GM18508 (cell line): ENCODE measurements around the gene IPO13.

ENCODE experiments used
- ATAC-seq: cut with Tn5 transposase; IDR thresholded peaks from one replicate; pipeline ENCODE4 v1.9.1; 2021; ENCODE audit warnings: moderate number of reproducible peaks; ENCODE audit not compliant: insufficient read depth, unreplicated experiment

Gene IPO13

GRCh38 chr1:43982241-43982640 lies 35.5 kb downstream of the IPO13 start:
- ATAC-seq, result no peak

- ATAC-seq, result no peak
Measured at GRCh38 chr1:43982808-43983207, 36.1 kb downstream of the IPO13 start.

GRCh38 chr1:43983253-43983899 lies 36.6 kb downstream of the IPO13 start:
- ATAC-seq, result no peak

- ATAC-seq, result no peak
Measured at GRCh38 chr1:43984855-43985254, 38.1 kb downstream of the IPO13 start.

- ATAC-seq, result no peak
Measured at GRCh38 chr1:43985984-43986595, 39.3 kb downstream of the IPO13 start.

GRCh38 chr1:43986712-43987111 lies 40.0 kb downstream of the IPO13 start:
- no peak for ATAC-seq

- no peak for ATAC-seq
Measured at GRCh38 chr1:43987159-43987902, 40.6 kb downstream of the IPO13 start.

GRCh38 chr1:43990271-43991199 lies 43.8 kb downstream of the IPO13 start:
- ATAC-seq, result no peak

- ATAC-seq, result no peak
Measured at GRCh38 chr1:43991200-43991475, 44.4 kb downstream of the IPO13 start.

- ATAC-seq, result no peak
Measured at GRCh38 chr1:43991476-43992231, 44.9 kb downstream of the IPO13 start, which contains the start of gene CCDC24. Gene CCDC24 (plus strand): TSS chr1:43991599. CDS start chr1:43991879, 280 bp downstream.

- ATAC-seq, result no peak
Measured at GRCh38 chr1:43992232-43992995, 45.7 kb downstream of the IPO13 start.

GRCh38 chr1:43993206-43993914 lies 46.6 kb downstream of the IPO13 start:
- no peak for ATAC-seq

- no peak for ATAC-seq
Measured at GRCh38 chr1:43994071-43994470, 47.3 kb downstream of the IPO13 start.

GRCh38 chr1:43994794-43995790 lies 48.3 kb downstream of the IPO13 start:
- no peak for ATAC-seq

GRCh38 chr1:43995984-43996732 lies 49.4 kb downstream of the IPO13 start:
- no peak for ATAC-seq

- ATAC-seq, result no peak
Measured at GRCh38 chr1:43996733-43997115, 50.0 kb downstream of the IPO13 start.
